PC-3 (cell line): ENCODE data around the gene TTLL9. TPM values are rescaled to one million over a fixed set of nuclear protein-coding genes. Genes with fewer than 3 reads are reported as not detected.
"Not testable (repeated sequence)": the region's sequence is repeated elsewhere in the genome, so short reads cannot be mapped to it uniquely, and the experiment has no call there.

ENCODE experiments used
- ATAC-seq: fragments of 200-7000 bp; cut with Tn5 transposase; 2 replicates; pipeline ENCODE4 v1.9.1; 2020; ENCODE audit warnings: mild to moderate bottlenecking, moderate library complexity
- BruUV-seq: library from RNA; stranded (reverse); fragments of 400-500 nt; replicated peaks from 2 replicates; lab custom pipeline; 2021; lab: Mats Ljungman, UMichigan
- CTCF ChIA-PET: fragments of 300-600 bp; sonication (Branson Sonifier 250); formaldehyde crosslinking; loops from one replicate; lab custom pipeline; 2022; ENCODE audit warnings: antibody characterized with exemption; lab: Charles Lee
- POLR2A ChIA-PET: fragments of 300-600 bp; sonication (Branson Sonifier 250); formaldehyde crosslinking; loops from one replicate; lab custom pipeline; 2022; ENCODE audit warnings: antibody characterized with exemption; ENCODE audit not compliant: unreplicated experiment; lab: Charles Lee
- DNase-seq: peaks from one replicate; pipeline ENCODE4 v3.0.0-alpha.2; 2015
- H2AFZ ChIP-seq: fragments of 300-600 bp; sonication (generic); 2 replicates; pipeline ENCODE4 v1.6.0; 2016; ENCODE audit warnings: antibody characterized with exemption, low read length
- H3F3A ChIP-seq: fragments of 300-600 bp; sonication (generic); one replicate; pipeline ENCODE4 v1.6.0; 2017; ENCODE audit warnings: antibody characterized with exemption, low read length, control low read depth, mild to moderate bottlenecking; ENCODE audit not compliant: unreplicated experiment
- H3K27ac ChIP-seq: fragments of 300-600 bp; sonication (generic); 2 replicates; pipeline ENCODE4 v1.5.1; 2016; ENCODE audit warnings: mild to moderate bottlenecking, low read length
- H3K27me3 ChIP-seq: fragments of 300-600 bp; sonication (generic); 2 replicates; pipeline ENCODE4 v1.6.1; 2016; ENCODE audit warnings: low read length, mixed read lengths
- H3K36me3 ChIP-seq: fragments of 300-600 bp; sonication (generic); 2 replicates; pipeline ENCODE4 v1.6.1; 2016; ENCODE audit warnings: low read depth, mixed run types, low read length, mixed read lengths
- H3K4me1 ChIP-seq: fragments of 300-600 bp; sonication (generic); 2 replicates; pipeline ENCODE4 v1.5.1; 2016; ENCODE audit warnings: low read length; ENCODE audit not compliant: insufficient read depth
- H3K4me2 ChIP-seq: fragments of 300-600 bp; sonication (generic); 2 replicates; pipeline ENCODE4 v1.6.0; 2016; ENCODE audit warnings: low read length
- H3K4me3 ChIP-seq: fragments of 300-600 bp; sonication (generic); 2 replicates; pipeline ENCODE4 v1.5.1; 2016; ENCODE audit warnings: mild to moderate bottlenecking, low read length, mixed read lengths
- H3K79me2 ChIP-seq: fragments of 300-600 bp; sonication (generic); 2 replicates; pipeline ENCODE4 v1.6.1; 2017; ENCODE audit warnings: low read length, mixed read lengths
- H3K9ac ChIP-seq: fragments of 300-600 bp; sonication (generic); 2 replicates; pipeline ENCODE4 v1.6.0; 2016; ENCODE audit warnings: mild to moderate bottlenecking, low read length
- H3K9me2 ChIP-seq: fragments of 300-600 bp; sonication (generic); replicated peaks from 2 replicates; pipeline ENCODE4 v1.6.1; 2016; ENCODE audit warnings: mixed run types, low read length, mixed read lengths
- H3K9me3 ChIP-seq: fragments of 300-600 bp; sonication (generic); 2 replicates; pipeline ENCODE4 v1.6.1; 2016; ENCODE audit warnings: low read length, mixed read lengths
- H4K20me1 ChIP-seq: fragments of 300-600 bp; sonication (generic); 2 replicates; pipeline ENCODE4 v1.6.1; 2016; ENCODE audit warnings: low read length, mixed read lengths
- CTCF ChIP-seq: fragments of 300-600 bp; sonication (generic); conservative IDR thresholded peaks from 2 replicates; pipeline ENCODE4 v1.5.1; 2017; ENCODE audit warnings: antibody characterized with exemption, low read depth, mild to moderate bottlenecking, low read length
- EZH2 ChIP-seq: fragments of 300-600 bp; sonication (generic); IDR thresholded peaks from one replicate; pipeline ENCODE4 v1.6.1; 2017; ENCODE audit warnings: antibody characterized with exemption, mild to moderate bottlenecking, low read length; ENCODE audit not compliant: unreplicated experiment
- EZH2phosphoT487 ChIP-seq: fragments of 300-600 bp; sonication (generic); IDR thresholded peaks from 2 replicates; pipeline ENCODE4 v1.6.1; 2018; ENCODE audit warnings: mild to moderate bottlenecking, antibody characterized with exemption, low read length, borderline replicate concordance
- intact Hi-C: fragments of 100-400 bp; cut with micrococcal nuclease; formaldehyde crosslinking; loops from 2 replicates; pipeline ENCODE4 v1.9.0; 2023
- total RNA-seq: library from RNA; depleted of rRNA; stranded (reverse); fragments of >200 nt; gene quantifications from 2 replicates; pipeline ENCODE4 v1.2.3, GENCODE V29; 2014

Gene TTLL9
- total RNA-seq, 1 experiment from 2014 or later, result not detected

- Histone ChIP-seq H3K9ac (no peak overlapping the region), H2AFZ (no peak overlapping the region), H3K4me2 (no peak overlapping the region), H4K20me1 (no peaks in the 10 kb centered on the region), H3K9me3 (no peaks in the 10 kb centered on the region), H3K4me3 (no peak overlapping the region), H3K9me2 (no peaks in the 10 kb centered on the region), H3K4me1 (no peaks in the 10 kb centered on the region), H3K27ac (no peak overlapping the region), H3K79me2 (no peaks in the 10 kb centered on the region), H3F3A (no peaks in the 10 kb centered on the region), H3K36me3 (no peaks in the 10 kb centered on the region), H3K27me3 (peaks cover 21% of the 10 kb centered on the region; the same call in 1 of the 2 replicates)
- intact Hi-C loops, result no loop called here
- no TSS peak for BruUV-seq
- DNase-seq, result no peak
- ChIA-PET POLR2A (no interaction called here), CTCF (no interaction called here)
- no peak for ATAC-seq
- TF ChIP-seq EZH2, result no peak
- TF ChIP-seq CTCF, result no peak
Observed at GRCh38 chr20:31925631-31926030, 55.2 kb downstream of the TTLL9 start.

GRCh38 chr20:31926493-31926892 lies 56.1 kb downstream of the TTLL9 start:
- no TSS peak for BruUV-seq
- CTCF ChIA-PET, result no interaction called here
- Histone ChIP-seq H3K79me2 (no peaks in the 10 kb centered on the region), H3K36me3 (no peaks in the 10 kb centered on the region), H3K9me3 (no peaks in the 10 kb centered on the region), H3K27me3 (peaks cover 21% of the 10 kb centered on the region; the same call in 1 of the 2 replicates), H3K4me3 (no peak overlapping the region), H2AFZ (no peak overlapping the region), H3K9ac (no peak overlapping the region), H3F3A (no peaks in the 10 kb centered on the region), H3K27ac (no peak overlapping the region), H3K4me1 (no peaks in the 10 kb centered on the region), H3K4me2 (no peak overlapping the region), H4K20me1 (no peaks in the 10 kb centered on the region), H3K9me2 (no peaks in the 10 kb centered on the region)
- no peak for DNase-seq
- TF ChIP-seq EZH2, result no peak
- POLR2A ChIA-PET, result interaction anchor here (0.6 kb wide), 1 partner anchor 13 kb away, joined by 3 read pairs; no protein-coding TSS in a partner anchor
- intact Hi-C loops, result no loop called here
- ATAC-seq, result no peak

- Histone ChIP-seq H2AFZ (no peak overlapping the region), H3F3A (no peaks in the 10 kb centered on the region), H3K36me3 (no peaks in the 10 kb centered on the region), H3K27ac (no peak overlapping the region), H3K79me2 (no peaks in the 10 kb centered on the region), H4K20me1 (no peaks in the 10 kb centered on the region), H3K4me2 (no peak overlapping the region), H3K9me2 (no peaks in the 10 kb centered on the region), H3K9ac (no peak overlapping the region), H3K4me3 (no peak overlapping the region), H3K27me3 (peaks cover 21% of the 10 kb centered on the region; the same call in 1 of the 2 replicates), H3K9me3 (no peaks in the 10 kb centered on the region), H3K4me1 (no peaks in the 10 kb centered on the region)
- CTCF ChIA-PET, result no interaction called here
- no TSS peak for BruUV-seq
- intact Hi-C loops, result no loop called here
- POLR2A ChIA-PET, result no interaction called here
- TF ChIP-seq CTCF (no peak), EZH2phosphoT487 (no peak), EZH2 (no peak)
- DNase-seq (no peak), ATAC-seq (no peak)
Observed at GRCh38 chr20:31927627-31928159, 57.3 kb downstream of the TTLL9 start.

- H3K79me2 ChIP-seq, H3K4me3 ChIP-seq, H3K36me3 ChIP-seq, H3K9ac ChIP-seq, H3K4me1 ChIP-seq, CTCF ChIA-PET, H3F3A ChIP-seq, H3K4me2 ChIP-seq, H3K27ac ChIP-seq, DNase-seq, BruUV-seq, H3K9me2 ChIP-seq, intact Hi-C loops, H3K9me3 ChIP-seq, H4K20me1 ChIP-seq, H2AFZ ChIP-seq, ATAC-seq, POLR2A ChIA-PET: not testable (repeated sequence)
- peaks cover 21% of the 10 kb centered on the region; the same call in 1 of the 2 replicates for H3K27me3 ChIP-seq
Observed at GRCh38 chr20:31929631-31930030, 59.2 kb downstream of the TTLL9 start.
